Astrocyte (in vitro differentiated cells and primary cell): ENCODE measurements around the gene CTNND2. TPM values are rescaled to one million over a fixed set of nuclear protein-coding genes. Genes with fewer than 3 reads are reported as not detected.

ENCODE experiments used
- DNase-seq: peaks from one replicate; pipeline ENCODE4 v3.0.0-alpha.2; 2010; ENCODE audit warnings: low read depth
- FAIRE-seq: peaks from 2 replicates; lab custom pipeline; 2011; peaks lifted over from hg19 to GRCh38; lab: Jason Lieb, UNC
- H2AFZ ChIP-seq: 2 replicates; pipeline ENCODE4 v1.6.0; 2012; ENCODE audit warnings: low read depth, low read length, inconsistent platforms
- H3K27ac ChIP-seq: 2 replicates; pipeline ENCODE4 v1.5.1; 2011; ENCODE audit warnings: low read depth, low read length, inconsistent platforms
- H3K27me3 ChIP-seq: 2 replicates; pipeline ENCODE4 v1.6.0; 2011; ENCODE audit warnings: low read length, inconsistent platforms; ENCODE audit not compliant: insufficient read depth
- H3K36me3 ChIP-seq: 2 replicates; pipeline ENCODE4 v1.5.1; 2011; ENCODE audit warnings: low read length, inconsistent platforms; ENCODE audit not compliant: insufficient read depth
- H3K4me1 ChIP-seq: 2 replicates; pipeline ENCODE4 v1.5.1; 2011; ENCODE audit warnings: low read length, inconsistent platforms; ENCODE audit not compliant: insufficient read depth
- H3K4me2 ChIP-seq: 2 replicates; pipeline ENCODE4 v1.6.0; 2012; ENCODE audit warnings: low read length, inconsistent platforms
- H3K4me3 ChIP-seq: 2 replicates; pipeline ENCODE4 v1.5.1; 2011; ENCODE audit warnings: low read depth, mild to moderate bottlenecking, low read length, inconsistent platforms; ENCODE audit not compliant: insufficient read depth
- H3K79me2 ChIP-seq: 2 replicates; pipeline ENCODE4 v1.6.0; 2012; ENCODE audit warnings: mild to moderate bottlenecking, low read length, inconsistent platforms; ENCODE audit not compliant: insufficient read depth
- H3K9ac ChIP-seq: 2 replicates; pipeline ENCODE4 v1.6.0; 2012; ENCODE audit warnings: mild to moderate bottlenecking, low read length, inconsistent platforms
- H3K9me3 ChIP-seq: 2 replicates; pipeline ENCODE4 v1.5.1; 2012; ENCODE audit warnings: low read depth, mild to moderate bottlenecking, low read length, inconsistent platforms; ENCODE audit not compliant: insufficient read depth
- H4K20me1 ChIP-seq: 2 replicates; pipeline ENCODE4 v1.6.0; 2012; ENCODE audit warnings: low read length, inconsistent platforms; ENCODE audit not compliant: insufficient read depth
- H3K27ac Mint-ChIP-seq: one replicate; pipeline ENCODE4 v1.8.0; 2021; ENCODE audit warnings: mild to moderate bottlenecking, mixed read lengths; ENCODE audit not compliant: unreplicated experiment
- H3K27me3 Mint-ChIP-seq: one replicate; pipeline ENCODE4 v1.8.0; 2021; ENCODE audit warnings: low read depth, mixed read lengths; ENCODE audit not compliant: unreplicated experiment
- H3K36me3 Mint-ChIP-seq: one replicate; pipeline ENCODE4 v1.8.0; 2021; ENCODE audit warnings: low read depth, mixed read lengths; ENCODE audit not compliant: unreplicated experiment
- H3K4me1 Mint-ChIP-seq: one replicate; pipeline ENCODE4 v1.8.0; 2021; ENCODE audit warnings: low read depth, mixed read lengths; ENCODE audit not compliant: unreplicated experiment
- H3K4me3 Mint-ChIP-seq: one replicate; pipeline ENCODE4 v1.8.0; 2021; ENCODE audit warnings: mild to moderate bottlenecking, moderate library complexity, mixed read lengths; ENCODE audit not compliant: unreplicated experiment
- H3K9me3 Mint-ChIP-seq: one replicate; pipeline ENCODE4 v1.8.0; 2021; ENCODE audit warnings: mild to moderate bottlenecking, mixed read lengths; ENCODE audit not compliant: unreplicated experiment
- CTCF ChIP-seq: IDR thresholded peaks from 2 replicates; pipeline ENCODE4 v1.5.1; 2011; ENCODE audit warnings: low read depth, mild to moderate bottlenecking, inconsistent platforms, low read length, moderate library complexity; ENCODE audit not compliant: insufficient read depth
- EZH2 ChIP-seq: IDR thresholded peaks from 2 replicates; pipeline ENCODE4 v1.6.1; 2012; ENCODE audit warnings: mild to moderate bottlenecking, low read length, inconsistent platforms; ENCODE audit not compliant: insufficient read depth
- total RNA-seq: library from RNA; stranded (reverse); gene quantifications from 2 replicates; pipeline ENCODE4 v1.2.1, GENCODE V29; 2021

CTNND2 gene
- total RNA-seq, 1 donor from 2014 or later = 4.5 TPM

- H3K36me3 ChIP-seq = no peaks in the 10 kb centered on the region
- H3K9me3 Mint-ChIP-seq = no peaks in the 10 kb centered on the region
- TF ChIP-seq CTCF (no peak), EZH2 (no peak)
- no peaks in the 10 kb centered on the region for H3K79me2 ChIP-seq
- no peaks in the 10 kb centered on the region for H3K27me3 Mint-ChIP-seq
- no peak overlapping the region for H3K4me3 Mint-ChIP-seq
- H4K20me1 ChIP-seq = no peaks in the 10 kb centered on the region
- DNase-seq (no peak), FAIRE-seq (no peak)
- no peak overlapping the region for H3K27ac ChIP-seq
- no peaks in the 10 kb centered on the region for H3K27me3 ChIP-seq
- no peaks in the 10 kb centered on the region for H3K9me3 ChIP-seq
- no peak overlapping the region for H3K27ac Mint-ChIP-seq
- H3K4me2 ChIP-seq = no peak overlapping the region
- no peaks in the 10 kb centered on the region for H3K36me3 Mint-ChIP-seq
- no peak overlapping the region for H2AFZ ChIP-seq
- H3K9ac ChIP-seq = no peak overlapping the region
- peaks cover 3% of the 10 kb centered on the region for H3K4me1 Mint-ChIP-seq
- no peak overlapping the region for H3K4me3 ChIP-seq
- no peaks in the 10 kb centered on the region for H3K4me1 ChIP-seq
These were observed 408.0 kb downstream of the CTNND2 start for GRCh38 chr5:11496137-11496719.

GRCh38 chr5:11494340-11494739 is 409.9 kb downstream of the CTNND2 start:
- peaks cover 4% of the 10 kb centered on the region for H3K4me1 Mint-ChIP-seq
- no peak overlapping the region for H3K27ac Mint-ChIP-seq
- Histone ChIP-seq H3K4me2 (no peak overlapping the region), H2AFZ (no peak overlapping the region), H3K27me3 (no peaks in the 10 kb centered on the region), H3K79me2 (no peaks in the 10 kb centered on the region), H3K27ac (no peak overlapping the region), H3K9ac (no peak overlapping the region), H4K20me1 (no peaks in the 10 kb centered on the region), H3K4me3 (no peak overlapping the region), H3K36me3 (no peaks in the 10 kb centered on the region), H3K4me1 (no peaks in the 10 kb centered on the region), H3K9me3 (no peaks in the 10 kb centered on the region)
- no peak overlapping the region for H3K4me3 Mint-ChIP-seq
- H3K27me3 Mint-ChIP-seq = no peaks in the 10 kb centered on the region
- H3K9me3 Mint-ChIP-seq = no peaks in the 10 kb centered on the region
- FAIRE-seq (no peak), DNase-seq (no peak)
- H3K36me3 Mint-ChIP-seq = no peaks in the 10 kb centered on the region
- TF ChIP-seq CTCF = peak; percentile 49
- TF ChIP-seq EZH2 = no peak

- no peak overlapping the region for H3K9ac ChIP-seq
- no peaks in the 10 kb centered on the region for H3K36me3 ChIP-seq
- no peak overlapping the region for H3K4me3 ChIP-seq
- H3K79me2 ChIP-seq = no peaks in the 10 kb centered on the region
- no peak overlapping the region for H3K4me2 ChIP-seq
- no peaks in the 10 kb centered on the region for H3K27me3 ChIP-seq
- Mint-ChIP-seq H3K27ac (no peak overlapping the region), H3K4me3 (no peak overlapping the region), H3K36me3 (no peaks in the 10 kb centered on the region), H3K27me3 (no peaks in the 10 kb centered on the region), H3K4me1 (peaks cover 4% of the 10 kb centered on the region), H3K9me3 (no peaks in the 10 kb centered on the region)
- no peak overlapping the region for H2AFZ ChIP-seq
- H3K4me1 ChIP-seq = no peaks in the 10 kb centered on the region
- FAIRE-seq (no peak), DNase-seq (no peak)
- no peaks in the 10 kb centered on the region for H4K20me1 ChIP-seq
- no peaks in the 10 kb centered on the region for H3K9me3 ChIP-seq
- no peak overlapping the region for H3K27ac ChIP-seq
- TF ChIP-seq EZH2 (no peak), CTCF (no peak)
These were observed 412.7 kb downstream of the CTNND2 start for GRCh38 chr5:11491404-11492075.
